GM23338 (cell line): ENCODE data around the gene AJUBA. TPM values are rescaled to one million over a fixed set of nuclear protein-coding genes. Genes with fewer than 3 reads are reported as not detected.

ENCODE experiments used
- ATAC-seq: fragments of 200-7000 bp; cut with Tn5 transposase; 3 replicates; pipeline ENCODE4 v1.9.1; 2020
- DNase-seq: peaks from one replicate; pipeline ENCODE4 v3.0.0-alpha.2; 2015; ENCODE audit warnings: low spot score
- H2AFZ ChIP-seq: fragments of 200-600 bp; sonication (generic); 2 replicates; pipeline ENCODE4 v1.8.0; 2016; ENCODE audit warnings: antibody characterized with exemption, mild to moderate bottlenecking, moderate library complexity
- H3F3A ChIP-seq: fragments of 200-600 bp; sonication (generic); replicated peaks from 2 replicates; pipeline ENCODE4 v1.8.0; 2017; ENCODE audit warnings: antibody characterized with exemption, mixed run types, low read depth
- H3K27ac ChIP-seq: fragments of 200-600 bp; sonication (generic); 2 replicates; pipeline ENCODE4 v1.6.1; 2016; ENCODE audit warnings: low read depth
- H3K27me3 ChIP-seq: fragments of 200-600 bp; sonication (generic); 2 replicates; pipeline ENCODE4 v1.8.0; 2016; ENCODE audit warnings: mild to moderate bottlenecking, mixed run types, moderate library complexity; ENCODE audit not compliant: insufficient read depth
- H3K36me3 ChIP-seq: fragments of 200-600 bp; sonication (generic); 2 replicates; pipeline ENCODE4 v1.8.0; 2016; ENCODE audit warnings: mild to moderate bottlenecking; ENCODE audit not compliant: insufficient read depth
- H3K4me1 ChIP-seq: fragments of 200-600 bp; sonication (generic); 2 replicates; pipeline ENCODE4 v1.8.0; 2016; ENCODE audit warnings: mild to moderate bottlenecking, moderate library complexity; ENCODE audit not compliant: insufficient read depth
- H3K4me2 ChIP-seq: fragments of 200-600 bp; sonication (generic); 2 replicates; pipeline ENCODE4 v1.7.1; 2017; ENCODE audit warnings: mixed run types
- H3K4me3 ChIP-seq: fragments of 200-600 bp; sonication (generic); 2 replicates; pipeline ENCODE4 v1.6.1; 2016; ENCODE audit warnings: mixed run types
- H3K79me2 ChIP-seq: fragments of 200-600 bp; sonication (generic); replicated peaks from 2 replicates; pipeline ENCODE4 v1.8.0; 2017; ENCODE audit warnings: mild to moderate bottlenecking; ENCODE audit not compliant: insufficient read depth
- H3K9me2 ChIP-seq: fragments of 200-600 bp; sonication (generic); 2 replicates; pipeline ENCODE4 v1.8.0; 2017; ENCODE audit not compliant: insufficient read depth
- H4K20me1 ChIP-seq: fragments of 200-600 bp; sonication (generic); replicated peaks from 2 replicates; pipeline ENCODE4 v1.8.0; 2017; ENCODE audit warnings: mild to moderate bottlenecking; ENCODE audit not compliant: insufficient read depth
- H3K27ac Mint-ChIP-seq: 2 replicates; pipeline ENCODE4 v1.8.0; 2020; ENCODE audit warnings: inconsistent platforms, mild to moderate bottlenecking, moderate library complexity, mixed read lengths
- H3K27me3 Mint-ChIP-seq: 3 replicates; pipeline ENCODE4 v1.8.0; 2022; ENCODE audit warnings: low read depth, mild to moderate bottlenecking, moderate library complexity, mixed read lengths, inconsistent platforms; ENCODE audit not compliant: insufficient read depth, poor library complexity
- H3K36me3 Mint-ChIP-seq: 3 replicates; pipeline ENCODE4 v1.8.0; 2021; ENCODE audit warnings: low read depth, mild to moderate bottlenecking, inconsistent platforms, moderate library complexity, mixed read lengths
- H3K4me1 Mint-ChIP-seq: 3 replicates; pipeline ENCODE4 v1.8.0; 2020; ENCODE audit warnings: mild to moderate bottlenecking, inconsistent platforms, mixed read lengths
- H3K4me3 Mint-ChIP-seq: 3 replicates; pipeline ENCODE4 v1.8.0; 2021; ENCODE audit warnings: moderate library complexity, mild to moderate bottlenecking, inconsistent platforms, mixed read lengths
- H3K9me3 Mint-ChIP-seq: 3 replicates; pipeline ENCODE4 v1.8.0; 2020; ENCODE audit warnings: moderate library complexity, mild to moderate bottlenecking, inconsistent platforms, mixed read lengths
- CREB1 ChIP-seq: fragments of 250-450 bp; sonication (Bioruptor Pico); IDR thresholded peaks from 2 replicates; pipeline ENCODE4 v1.5.0; 2020; ENCODE audit warnings: low read depth, mild to moderate bottlenecking, moderate library complexity
- CTCF ChIP-seq, 2 experiments: fragments of 200-600 bp in 1 of 2; sonication (generic) in 1 of 2; conservative IDR thresholded peaks; 2 replicates each; pipeline versions ENCODE4 v1.5.1 to v1.6.1; 2016 to 2017; ENCODE audit warnings: antibody characterized with exemption in 2 of 2, low read depth in 2 of 2, mild to moderate bottlenecking in 2 of 2, moderate library complexity in 1 of 2
- ETS1 ChIP-seq: IDR thresholded peaks from 2 replicates; pipeline ENCODE4 v1.6.1; 2016; ENCODE audit warnings: antibody characterized with exemption
- EZH2 ChIP-seq: fragments of 200-600 bp; sonication (generic); IDR thresholded peaks from one replicate; pipeline ENCODE4 v1.8.0; 2017; ENCODE audit warnings: antibody characterized with exemption, mild to moderate bottlenecking, low read depth; ENCODE audit not compliant: unreplicated experiment
- EZH2phosphoT487 ChIP-seq: fragments of 200-600 bp; sonication (generic); IDR thresholded peaks from one replicate; pipeline ENCODE4 v1.8.1; 2018; ENCODE audit warnings: antibody characterized with exemption; ENCODE audit not compliant: unreplicated experiment
- JUNB ChIP-seq: IDR thresholded peaks from one replicate; pipeline ENCODE4 v1.6.1; 2016; ENCODE audit warnings: antibody characterized with exemption; ENCODE audit not compliant: unreplicated experiment
- NANOG ChIP-seq: IDR thresholded peaks from 2 replicates; pipeline ENCODE4 v1.6.1; 2016; ENCODE audit warnings: antibody characterized with exemption, borderline replicate concordance
- POLR2AphosphoS5 ChIP-seq: IDR thresholded peaks from 2 replicates; pipeline ENCODE4 v1.6.1; 2016; ENCODE audit warnings: antibody characterized with exemption, low read depth
- STAT1 ChIP-seq: IDR thresholded peaks from one replicate; pipeline ENCODE4 v1.6.1; 2016; ENCODE audit warnings: antibody characterized with exemption; ENCODE audit not compliant: unreplicated experiment
- ZNF114 ChIP-seq: fragments of 250-450 bp; sonication (Bioruptor Pico); IDR thresholded peaks from 2 replicates; pipeline ENCODE4 v1.5.0; 2020; ENCODE audit warnings: mild to moderate bottlenecking, moderate library complexity
- ZNF331 ChIP-seq: fragments of 250-450 bp; sonication (Bioruptor Pico); IDR thresholded peaks from 2 replicates; pipeline ENCODE4 v1.5.0; 2020; ENCODE audit warnings: low read depth, mild to moderate bottlenecking, moderate library complexity
- polyA plus RNA-seq: library from polyadenylated mRNA; unstranded; fragments of >200 nt; fragmentation: Nextera tagmentation; extraction: Ambion mirVana; gene quantifications from 2 replicates; pipeline ENCODE4 v1.2.1, GENCODE V29; 2016
- total RNA-seq: library from RNA; depleted of rRNA; stranded (reverse); fragments of >200 nt; shearing (Covaris generic); gene quantifications from 2 replicates; pipeline ENCODE4 v1.2.3, GENCODE V29; 2014
- TF ChIP-seq, protein P1 (sequence below): fragments of 250-450 bp; sonication (Bioruptor Pico); IDR thresholded peaks from 2 replicates; pipeline ENCODE4 v1.5.0; 2020; ENCODE audit warnings: mild to moderate bottlenecking, moderate library complexity
- TF ChIP-seq, protein P2 (sequence below): IDR thresholded peaks from one replicate; pipeline ENCODE4 v1.6.1; 2018; ENCODE audit warnings: antibody characterized with exemption; ENCODE audit not compliant: unreplicated experiment

The AJUBA gene
- total and polyA plus RNA-seq, 2 experiments from 2014 or later: 11.8 to 55.9 TPM

GRCh38 chr14:22995889-22996625 is 13.7 kb upstream of the AJUBA start:
- Histone ChIP-seq H3K27ac (no peak overlapping the region), H3K9me2 (no peaks in the 10 kb centered on the region), H4K20me1 (no peaks in the 10 kb centered on the region), H3K79me2 (no peaks in the 10 kb centered on the region), H2AFZ (no peak overlapping the region), H3F3A (0 out of 2 replicates have a peak, but pooled peaks cover 3% of the 10 kb centered on the region), H3K36me3 (no peaks in the 10 kb centered on the region), H3K4me3 (no peak overlapping the region), H3K27me3 (no peaks in the 10 kb centered on the region), H3K4me1 (0 out of 2 replicates have a peak, but pooled peaks cover 3% of the 10 kb centered on the region), H3K4me2 (no peak overlapping the region)
- Mint-ChIP-seq H3K4me1 (peaks cover 7% of the 10 kb centered on the region), H3K4me3 (no peak overlapping the region), H3K9me3 (no peaks in the 10 kb centered on the region), H3K27me3 (no peaks in the 10 kb centered on the region), H3K36me3 (no peaks in the 10 kb centered on the region), H3K27ac (no peak overlapping the region)
- ATAC-seq (no peak), DNase-seq (no peak)
- TF ChIP-seq JUNB (no peak), STAT1 (no peak), ZNF331 (CRISPR knock-in tag) (no peak), EZH2phosphoT487 (no peak), CREB1 (CRISPR knock-in tag) (no peak), EZH2 (no peak), NANOG (no peak), ETS1 (no peak), CTCF (conservative IDR thresholded peaks at IDR 0.05; ENCODE audit: low read depth in 2 of 2) (no peak), ZNF114 (CRISPR knock-in tag) (no peak), POLR2AphosphoS5 (no peak)
- TF ChIP-seq, protein P1, sequence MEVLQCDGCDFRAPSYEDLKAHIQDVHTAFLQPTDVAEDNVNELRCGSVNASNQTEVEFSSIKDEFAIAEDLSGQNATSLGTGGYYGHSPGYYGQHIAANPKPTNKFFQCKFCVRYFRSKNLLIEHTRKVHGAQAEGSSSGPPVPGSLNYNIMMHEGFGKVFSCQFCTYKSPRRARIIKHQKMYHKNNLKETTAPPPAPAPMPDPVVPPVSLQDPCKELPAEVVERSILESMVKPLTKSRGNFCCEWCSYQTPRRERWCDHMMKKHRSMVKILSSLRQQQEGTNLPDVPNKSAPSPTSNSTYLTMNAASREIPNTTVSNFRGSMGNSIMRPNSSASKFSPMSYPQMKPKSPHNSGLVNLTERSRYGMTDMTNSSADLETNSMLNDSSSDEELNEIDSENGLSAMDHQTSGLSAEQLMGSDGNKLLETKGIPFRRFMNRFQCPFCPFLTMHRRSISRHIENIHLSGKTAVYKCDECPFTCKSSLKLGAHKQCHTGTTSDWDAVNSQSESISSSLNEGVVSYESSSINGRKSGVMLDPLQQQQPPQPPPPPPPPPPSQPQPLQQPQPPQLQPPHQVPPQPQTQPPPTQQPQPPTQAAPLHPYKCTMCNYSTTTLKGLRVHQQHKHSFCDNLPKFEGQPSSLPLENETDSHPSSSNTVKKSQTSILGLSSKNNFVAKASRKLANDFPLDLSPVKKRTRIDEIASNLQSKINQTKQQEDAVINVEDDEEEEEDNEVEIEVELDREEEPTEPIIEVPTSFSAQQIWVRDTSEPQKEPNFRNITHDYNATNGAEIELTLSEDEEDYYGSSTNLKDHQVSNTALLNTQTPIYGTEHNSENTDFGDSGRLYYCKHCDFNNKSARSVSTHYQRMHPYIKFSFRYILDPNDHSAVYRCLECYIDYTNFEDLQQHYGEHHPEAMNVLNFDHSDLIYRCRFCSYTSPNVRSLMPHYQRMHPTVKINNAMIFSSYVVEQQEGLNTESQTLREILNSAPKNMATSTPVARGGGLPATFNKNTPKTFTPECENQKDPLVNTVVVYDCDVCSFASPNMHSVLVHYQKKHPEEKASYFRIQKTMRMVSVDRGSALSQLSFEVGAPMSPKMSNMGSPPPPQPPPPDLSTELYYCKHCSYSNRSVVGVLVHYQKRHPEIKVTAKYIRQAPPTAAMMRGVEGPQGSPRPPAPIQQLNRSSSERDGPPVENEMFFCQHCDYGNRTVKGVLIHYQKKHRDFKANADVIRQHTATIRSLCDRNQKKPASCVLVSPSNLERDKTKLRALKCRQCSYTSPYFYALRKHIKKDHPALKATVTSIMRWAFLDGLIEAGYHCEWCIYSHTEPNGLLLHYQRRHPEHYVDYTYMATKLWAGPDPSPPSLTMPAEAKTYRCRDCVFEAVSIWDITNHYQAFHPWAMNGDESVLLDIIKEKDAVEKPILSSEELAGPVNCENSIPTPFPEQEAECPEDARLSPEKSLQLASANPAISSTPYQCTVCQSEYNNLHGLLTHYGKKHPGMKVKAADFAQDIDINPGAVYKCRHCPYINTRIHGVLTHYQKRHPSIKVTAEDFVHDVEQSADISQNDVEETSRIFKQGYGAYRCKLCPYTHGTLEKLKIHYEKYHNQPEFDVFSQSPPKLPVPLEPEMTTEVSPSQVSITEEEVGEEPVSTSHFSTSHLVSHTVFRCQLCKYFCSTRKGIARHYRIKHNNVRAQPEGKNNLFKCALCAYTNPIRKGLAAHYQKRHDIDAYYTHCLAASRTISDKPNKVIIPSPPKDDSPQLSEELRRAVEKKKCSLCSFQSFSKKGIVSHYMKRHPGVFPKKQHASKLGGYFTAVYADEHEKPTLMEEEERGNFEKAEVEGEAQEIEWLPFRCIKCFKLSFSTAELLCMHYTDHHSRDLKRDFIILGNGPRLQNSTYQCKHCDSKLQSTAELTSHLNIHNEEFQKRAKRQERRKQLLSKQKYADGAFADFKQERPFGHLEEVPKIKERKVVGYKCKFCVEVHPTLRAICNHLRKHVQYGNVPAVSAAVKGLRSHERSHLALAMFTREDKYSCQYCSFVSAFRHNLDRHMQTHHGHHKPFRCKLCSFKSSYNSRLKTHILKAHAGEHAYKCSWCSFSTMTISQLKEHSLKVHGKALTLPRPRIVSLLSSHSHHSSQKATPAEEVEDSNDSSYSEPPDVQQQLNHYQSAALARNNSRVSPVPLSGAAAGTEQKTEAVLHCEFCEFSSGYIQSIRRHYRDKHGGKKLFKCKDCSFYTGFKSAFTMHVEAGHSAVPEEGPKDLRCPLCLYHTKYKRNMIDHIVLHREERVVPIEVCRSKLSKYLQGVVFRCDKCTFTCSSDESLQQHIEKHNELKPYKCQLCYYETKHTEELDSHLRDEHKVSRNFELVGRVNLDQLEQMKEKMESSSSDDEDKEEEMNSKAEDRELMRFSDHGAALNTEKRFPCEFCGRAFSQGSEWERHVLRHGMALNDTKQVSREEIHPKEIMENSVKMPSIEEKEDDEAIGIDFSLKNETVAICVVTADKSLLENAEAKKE (CRISPR knock-in tag): no peak
- TF ChIP-seq, protein P2, sequence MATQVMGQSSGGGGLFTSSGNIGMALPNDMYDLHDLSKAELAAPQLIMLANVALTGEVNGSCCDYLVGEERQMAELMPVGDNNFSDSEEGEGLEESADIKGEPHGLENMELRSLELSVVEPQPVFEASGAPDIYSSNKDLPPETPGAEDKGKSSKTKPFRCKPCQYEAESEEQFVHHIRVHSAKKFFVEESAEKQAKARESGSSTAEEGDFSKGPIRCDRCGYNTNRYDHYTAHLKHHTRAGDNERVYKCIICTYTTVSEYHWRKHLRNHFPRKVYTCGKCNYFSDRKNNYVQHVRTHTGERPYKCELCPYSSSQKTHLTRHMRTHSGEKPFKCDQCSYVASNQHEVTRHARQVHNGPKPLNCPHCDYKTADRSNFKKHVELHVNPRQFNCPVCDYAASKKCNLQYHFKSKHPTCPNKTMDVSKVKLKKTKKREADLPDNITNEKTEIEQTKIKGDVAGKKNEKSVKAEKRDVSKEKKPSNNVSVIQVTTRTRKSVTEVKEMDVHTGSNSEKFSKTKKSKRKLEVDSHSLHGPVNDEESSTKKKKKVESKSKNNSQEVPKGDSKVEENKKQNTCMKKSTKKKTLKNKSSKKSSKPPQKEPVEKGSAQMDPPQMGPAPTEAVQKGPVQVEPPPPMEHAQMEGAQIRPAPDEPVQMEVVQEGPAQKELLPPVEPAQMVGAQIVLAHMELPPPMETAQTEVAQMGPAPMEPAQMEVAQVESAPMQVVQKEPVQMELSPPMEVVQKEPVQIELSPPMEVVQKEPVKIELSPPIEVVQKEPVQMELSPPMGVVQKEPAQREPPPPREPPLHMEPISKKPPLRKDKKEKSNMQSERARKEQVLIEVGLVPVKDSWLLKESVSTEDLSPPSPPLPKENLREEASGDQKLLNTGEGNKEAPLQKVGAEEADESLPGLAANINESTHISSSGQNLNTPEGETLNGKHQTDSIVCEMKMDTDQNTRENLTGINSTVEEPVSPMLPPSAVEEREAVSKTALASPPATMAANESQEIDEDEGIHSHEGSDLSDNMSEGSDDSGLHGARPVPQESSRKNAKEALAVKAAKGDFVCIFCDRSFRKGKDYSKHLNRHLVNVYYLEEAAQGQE: no peak
